Right ventricle myocardium superior (tissue), 1 donor: ENCODE results near the gene NOSTRIN. TPM values are rescaled to one million over a fixed set of nuclear protein-coding genes. Genes with fewer than 3 reads are reported as not detected.
A peak's percentile ranks its signal among the peaks of the same experiment; 100 is the strongest.

Source experiments
- ATAC-seq: fragments of 200-7000 bp; cut with Tn5 transposase; one replicate; pipeline ENCODE4 v1.9.1; 2020; ENCODE audit warnings: mild to moderate bottlenecking; ENCODE audit not compliant: poor library complexity
- DNase-seq: peaks from one replicate; pipeline ENCODE4 v3.0.0-alpha.2; 2020
- intact Hi-C: fragments of 100-400 bp; cut with DNase I; formaldehyde crosslinking; loops from one replicate; pipeline ENCODE4 v1.11.2; 2022
- total RNA-seq: library from RNA; stranded (reverse); fragmentation: NEBNext Ultra II Directional; extraction: Animal tissue kit (Norgen Biotek cat#: 25700); gene quantifications from one replicate; pipeline ENCODE4 v1.2.1, GENCODE V29; 2021
- donor health status: DM: no; HTN: yes; CAD: no; lungs with severe emphysema.

The NOSTRIN gene
- total RNA-seq, 1 donor from 2014 or later = 14.0 TPM

GRCh38 chr2:168903888-168904287 is 101.5 kb downstream of the NOSTRIN start:
- intact Hi-C loops = no loop called here
- DNase-seq (no peak), ATAC-seq (no peak)

DNA sequence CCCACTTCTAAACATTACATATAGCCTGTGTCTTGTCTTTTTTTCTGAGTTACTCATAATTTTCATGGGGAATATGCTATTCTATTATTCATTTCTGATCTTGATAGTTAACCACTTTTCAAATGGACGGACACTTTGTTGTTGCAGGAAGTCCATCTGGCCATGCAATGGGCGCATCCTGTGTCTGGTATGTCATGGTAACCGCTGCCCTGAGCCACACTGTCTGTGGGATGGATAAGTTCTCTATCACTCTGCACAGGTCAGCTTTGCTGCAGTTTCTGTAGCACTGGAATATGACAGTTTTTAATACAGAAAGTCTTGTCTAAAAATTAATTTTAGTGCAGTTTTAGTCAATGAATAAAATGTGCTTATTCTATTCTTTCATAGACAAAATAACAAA is 101.9 kb downstream of the NOSTRIN start:
- intact Hi-C loops = no loop called here
- DNase-seq (no peak), ATAC-seq (no peak)

DNA sequence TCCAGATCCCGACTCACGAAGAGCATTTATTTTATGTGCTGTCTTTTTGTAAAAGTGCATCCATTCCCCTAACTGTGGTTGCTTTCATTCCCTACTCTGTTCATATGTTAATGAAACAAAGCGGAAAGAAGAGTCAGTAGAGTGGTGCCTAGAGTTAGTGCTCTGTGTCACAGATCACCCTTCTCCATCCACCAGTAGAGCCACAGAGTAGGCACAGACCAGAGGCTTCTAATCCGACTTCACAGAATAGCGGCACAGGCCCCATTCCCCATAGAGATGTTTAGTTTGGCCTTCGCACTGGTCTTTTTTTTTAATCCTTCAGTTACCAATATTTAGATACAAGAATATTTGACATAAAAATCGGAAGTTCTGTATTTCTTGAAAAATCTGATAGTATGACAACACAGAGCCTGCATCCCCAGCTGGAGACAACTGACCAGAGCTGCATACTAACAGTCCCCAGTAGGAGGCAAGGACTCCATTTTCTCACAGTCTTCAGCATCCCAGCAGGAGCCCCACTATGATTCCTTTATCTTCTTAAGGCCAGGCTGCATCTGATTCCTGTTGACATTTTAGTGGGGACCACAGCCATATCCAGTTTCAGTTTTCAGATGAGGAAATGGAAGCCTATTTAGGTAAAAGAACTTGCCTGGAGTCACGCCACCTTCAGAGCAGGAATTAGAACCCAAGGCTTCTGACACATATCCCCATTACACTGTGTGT is 105.7 kb downstream of the NOSTRIN start:
- intact Hi-C loops = no loop called here
- DNase-seq (no peak), ATAC-seq (no peak)

- intact Hi-C loops = no loop called here
- no peak for ATAC-seq
- no peak for DNase-seq
Observed at GRCh38 chr2:168910330-168910729, 107.9 kb downstream of the NOSTRIN start.

- ATAC-seq (no peak), DNase-seq (no peak)
- intact Hi-C loops = no loop called here
Observed at GRCh38 chr2:168912466-168912865, 110.0 kb downstream of the NOSTRIN start.

DNA sequence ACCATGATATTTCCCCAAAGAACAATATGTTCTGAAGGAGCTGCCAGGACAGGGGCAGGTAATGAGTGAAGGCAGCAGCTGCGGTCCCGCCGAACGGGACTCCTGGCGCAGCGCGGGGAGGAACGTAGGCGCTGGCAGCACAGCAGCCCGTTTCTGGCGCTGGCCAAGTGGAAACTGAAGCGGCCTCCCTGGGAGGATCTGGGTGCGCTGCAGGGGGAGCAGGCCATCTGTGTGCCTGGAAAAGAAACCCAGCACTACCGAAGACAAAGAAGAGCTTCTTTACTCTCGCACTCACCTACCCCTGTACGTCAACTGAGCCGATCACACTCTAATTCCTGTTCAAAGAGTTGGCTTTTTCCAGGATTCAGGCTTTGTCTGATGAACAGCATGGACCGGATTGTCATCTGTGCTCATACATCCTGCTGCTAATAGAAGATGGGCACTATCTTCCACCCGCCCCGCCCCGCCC is 110.5 kb downstream of the NOSTRIN start:
- ATAC-seq = peak; percentile 81
- intact Hi-C loops = no loop called here
- DNase-seq = peak; percentile 56

- intact Hi-C loops = no loop called here
- DNase-seq (no peak), ATAC-seq (no peak)
Observed at GRCh38 chr2:168913495-168913894, 111.1 kb downstream of the NOSTRIN start.

Other genes starting within 250 kb of the NOSTRIN start
- 0.38 TPM for gene SPC25, start 87.8 kb downstream of the NOSTRIN start, total RNA-seq
- not detected for gene G6PC2, start 98.7 kb downstream of the NOSTRIN start, total RNA-seq
- gene ABCB11, start 228.7 kb downstream of the NOSTRIN start, total RNA-seq = 0.13 TPM